Spleen (tissue), 11 donors: ENCODE results near the gene PDCD11. TPM values are rescaled to one million over a fixed set of nuclear protein-coding genes. Genes with fewer than 3 reads are reported as not detected.

Experiments used
- DNase-seq: peaks from one replicate; pipeline ENCODE4 v3.0.0-alpha.2; 2020
- H3K27ac ChIP-seq, 8 donors: fragments of 200-600 bp; sonication (generic) in 7 of 8; 1 replicate in 4 of 8; 2 replicates in 4 of 8; pipeline versions ENCODE4 v1.5.0 to v1.8.0; 2016 to 2021; ENCODE audit warnings: inconsistent platforms in 4 of 8, mild to moderate bottlenecking in 4 of 8, moderate library complexity in 1 of 8
- H3K27me3 ChIP-seq, 7 donors: fragments of 200-600 bp; sonication (generic) in 6 of 7; replicated peaks in 1 of 7; 1 replicate in 4 of 7; 2 replicates in 3 of 7; pipeline versions ENCODE4 v1.5.0 to v1.8.0; 2016 to 2021; ENCODE audit warnings: inconsistent platforms in 3 of 7, mild to moderate bottlenecking in 1 of 7
- H3K36me3 ChIP-seq, 6 donors: fragments of 200-600 bp; sonication (generic) in 5 of 6; 1 replicate in 4 of 6; 2 replicates in 2 of 6; pipeline versions ENCODE4 v1.5.0 to v1.8.0; 2016 to 2021; ENCODE audit warnings: inconsistent platforms in 2 of 6
- H3K4me1 ChIP-seq, 6 donors: fragments of 200-600 bp; sonication (generic) in 5 of 6; 1 replicate in 3 of 6; 2 replicates in 3 of 6; pipeline versions ENCODE4 v1.5.0 to v1.8.0; 2016 to 2021; ENCODE audit warnings: inconsistent platforms in 3 of 6
- H3K4me3 ChIP-seq, 8 donors: fragments of 200-600 bp; sonication (generic) in 7 of 8; 1 replicate in 4 of 8; 2 replicates in 4 of 8; pipeline versions ENCODE4 v1.5.0 to v1.8.0; 2016 to 2021; ENCODE audit warnings: inconsistent platforms in 4 of 8, mild to moderate bottlenecking in 4 of 8, moderate library complexity in 2 of 8
- H3K9me3 ChIP-seq, 8 donors: fragments of 200-600 bp; sonication (generic) in 7 of 8; 1 replicate in 4 of 8; 2 replicates in 4 of 8; pipeline versions ENCODE4 v1.5.0 to v1.8.0; 2016 to 2021; ENCODE audit warnings: inconsistent platforms in 4 of 8
- POLR2A ChIP-seq, 3 donors: fragments of 450-650 bp; IDR thresholded peaks; one replicate each; pipeline ENCODE4 v1.5.1; 2017; ENCODE audit warnings: antibody characterized with exemption in 3 of 3, mild to moderate bottlenecking in 1 of 3
- POLR2AphosphoS5 ChIP-seq, 3 donors: sonication (generic); formaldehyde crosslinking; IDR thresholded peaks; one replicate each; pipeline ENCODE4 v1.5.1; 2017; ENCODE audit warnings: antibody characterized with exemption in 3 of 3
- WGBS, 5 donors: extraction: QIAGEN DNeasy Blood & Tissue Kit in 3 of 5; methylation state at CpG; one replicate each; pipeline versions ENCODE4 v1.1.5 to v1.1.7; 2013 to 2018; 5-methylcytosine and 5-hydroxymethylcytosine counted together
- intact Hi-C: fragments of 100-400 bp; cut with DNase I; formaldehyde crosslinking; loops from one replicate; pipeline ENCODE4 v1.15.0; 2023; ENCODE audit warnings: low total_unique reads
- microRNA-seq, 3 donors: library from miRNA; unstranded; fragments of <30 nt; microRNA quantifications; one replicate each; pipeline versions ENCODE4 to v1.1.0, GENCODE V29; 2019 to 2020
- polyA plus RNA-seq, 3 donors: library from polyadenylated mRNA; stranded (reverse); fragments of 200-250 nt; gene quantifications; one replicate each; pipeline ENCODE4 v1.2.1, GENCODE V29; 2013
- total RNA-seq, 7 donors: library from RNA; depleted of rRNA in 3 of 7; stranded (reverse); fragments of >200 nt in 3 of 7; fragmentation: NEBNext Ultra II Directional in 4 of 7; extraction: Animal tissue kit (Norgen Biotek cat#: 25700) in 4 of 7; gene quantifications; one replicate each; pipeline versions ENCODE4 v1.1.0 to v1.2.1, GENCODE V29; 2016 to 2021
- TF ChIP-seq, protein P1 (sequence below), 11 experiments: fragments of 200-600 bp in 7 of 11; fragments of 450-650 bp in 4 of 11; sonication (generic) in 4 of 11; IDR thresholded peaks in 8 of 11; conservative IDR thresholded peaks in 3 of 11; 1 replicate in 7 of 11; 2 replicates in 4 of 11; pipeline versions ENCODE4 v1.4.0 to v1.8.0; 2016 to 2021; ENCODE audit warnings: antibody characterized with exemption in 11 of 11, inconsistent platforms in 4 of 11, mild to moderate bottlenecking in 1 of 11
- donor health status: healthy with polysubstance abuse.
- donor health status: DM: no; HTN: no; CAD: no; lungs with moderate emphysema.
- donor health status: DM: no; HTN: no; CAD: no.
- donor health status: Bipolar disorder and iron deficiency.
- donor health status: healthy.
- donor health status: DM: no; HTN: no; CAD: no.
- donor health status: DM: yes; HTN: yes; CAD: no.

Gene PDCD11
- total and polyA plus RNA-seq, 10 donors = 13.9 to 41.9 (median 22.7) TPM

DNA sequence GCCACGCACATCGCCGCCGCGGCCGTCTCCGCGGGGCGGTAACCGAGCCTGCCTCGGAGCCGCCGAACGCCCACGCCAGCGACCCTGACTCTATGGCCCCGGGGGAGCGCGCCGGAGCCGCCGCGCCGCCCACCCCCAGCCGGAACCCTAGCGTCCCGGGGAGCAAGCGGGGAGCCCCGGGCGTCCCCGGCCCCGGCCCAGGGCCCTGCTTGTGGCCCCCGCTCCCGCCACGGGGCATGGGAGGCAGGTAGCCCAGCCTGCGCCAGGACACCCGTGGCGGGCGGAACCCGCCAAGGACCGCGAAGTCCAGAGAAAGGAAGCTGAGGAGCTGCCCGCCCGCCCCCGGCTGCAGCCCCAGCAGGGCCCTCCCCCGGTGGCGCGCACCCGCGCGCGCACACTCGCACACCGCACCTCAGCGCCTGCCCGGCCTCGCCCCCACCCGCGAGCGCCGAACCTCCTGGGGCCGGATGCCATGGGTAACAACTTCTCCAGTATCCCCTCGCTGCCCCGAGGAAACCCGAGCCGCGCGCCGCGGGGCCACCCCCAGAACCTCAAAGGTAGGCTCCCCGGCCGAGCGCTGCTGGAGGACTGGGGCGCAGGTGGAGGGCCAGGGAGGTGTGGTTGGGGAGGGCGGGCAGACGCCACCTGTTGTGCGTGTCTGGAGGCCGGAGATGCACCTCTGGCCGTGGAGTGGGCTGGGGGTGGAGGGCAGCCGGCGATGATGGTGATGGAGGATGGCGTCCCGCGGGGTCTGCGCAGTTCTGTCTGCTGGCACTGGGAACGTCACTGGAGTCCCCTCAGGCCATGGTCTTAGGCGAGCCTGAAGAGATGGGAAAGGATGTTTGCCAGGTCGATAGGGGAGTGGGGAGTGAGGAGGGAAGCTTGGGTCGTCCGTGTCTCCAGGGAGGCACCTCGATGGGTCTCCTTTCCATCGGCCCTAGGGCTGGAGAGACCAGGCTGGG lies 97.8 kb downstream of the PDCD11 start:
- no peak overlapping the region for H3K27ac ChIP-seq
- intact Hi-C loops = no loop called here
- peak overlapping the region; percentile 38 to 82 (median 60) for H3K4me3 ChIP-seq
- DNase-seq = peak; percentile 75
- no peak for TF ChIP-seq POLR2A (IDR thresholded peaks at IDR 0.05)
- no peak for TF ChIP-seq POLR2AphosphoS5 (IDR thresholded peaks at IDR 0.05)
- TF ChIP-seq, protein P1, sequence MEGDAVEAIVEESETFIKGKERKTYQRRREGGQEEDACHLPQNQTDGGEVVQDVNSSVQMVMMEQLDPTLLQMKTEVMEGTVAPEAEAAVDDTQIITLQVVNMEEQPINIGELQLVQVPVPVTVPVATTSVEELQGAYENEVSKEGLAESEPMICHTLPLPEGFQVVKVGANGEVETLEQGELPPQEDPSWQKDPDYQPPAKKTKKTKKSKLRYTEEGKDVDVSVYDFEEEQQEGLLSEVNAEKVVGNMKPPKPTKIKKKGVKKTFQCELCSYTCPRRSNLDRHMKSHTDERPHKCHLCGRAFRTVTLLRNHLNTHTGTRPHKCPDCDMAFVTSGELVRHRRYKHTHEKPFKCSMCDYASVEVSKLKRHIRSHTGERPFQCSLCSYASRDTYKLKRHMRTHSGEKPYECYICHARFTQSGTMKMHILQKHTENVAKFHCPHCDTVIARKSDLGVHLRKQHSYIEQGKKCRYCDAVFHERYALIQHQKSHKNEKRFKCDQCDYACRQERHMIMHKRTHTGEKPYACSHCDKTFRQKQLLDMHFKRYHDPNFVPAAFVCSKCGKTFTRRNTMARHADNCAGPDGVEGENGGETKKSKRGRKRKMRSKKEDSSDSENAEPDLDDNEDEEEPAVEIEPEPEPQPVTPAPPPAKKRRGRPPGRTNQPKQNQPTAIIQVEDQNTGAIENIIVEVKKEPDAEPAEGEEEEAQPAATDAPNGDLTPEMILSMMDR (IDR thresholded peaks at IDR 0.05 in 8 of 11, conservative IDR thresholded peaks at IDR 0.05 in 3 of 11) = no peak
- 1 to 19% (median 3%) methylated on average over 13 to 92 of the region's 92 CpGs for WGBS, 5 donors
- H3K9me3 ChIP-seq = no peaks in the 10 kb centered on the region
- H3K27me3 ChIP-seq = peaks cover 0 to 55% (median 27%) of the 10 kb centered on the region in 7 donors
- no peaks in the 10 kb centered on the region for H3K36me3 ChIP-seq
- H3K4me1 ChIP-seq = peaks cover 7 to 40% (median 24%) of the 10 kb centered on the region in 6 donors

DNA sequence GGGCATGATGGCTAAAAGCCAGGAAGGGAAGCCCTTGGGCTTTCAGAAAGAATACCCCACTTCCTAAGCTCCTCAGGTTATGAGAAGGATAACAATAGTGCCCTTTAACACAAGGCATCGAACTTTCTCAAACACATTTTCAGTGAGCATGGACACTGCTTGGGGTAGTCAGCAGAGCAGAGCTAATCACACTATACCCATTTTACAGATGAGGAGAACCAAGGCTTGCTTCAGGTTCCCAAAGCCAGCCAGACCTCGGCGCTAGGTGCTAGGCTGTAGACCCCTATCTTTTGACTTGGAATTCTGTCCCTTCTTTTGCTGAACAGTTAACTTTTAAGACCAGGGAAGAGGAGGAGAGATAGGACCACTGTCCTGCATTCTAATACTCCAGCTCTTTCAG lies 98.9 kb downstream of the PDCD11 start:
- H3K4me3 ChIP-seq = no peak overlapping the region
- intact Hi-C loops = no loop called here
- 84 to 90% (median 87%) methylated on average over 3 of the region's 3 CpGs for WGBS, 5 donors
- H3K27ac ChIP-seq = no peak overlapping the region
- H3K9me3 ChIP-seq = no peaks in the 10 kb centered on the region
- TF ChIP-seq, protein P1 (IDR thresholded peaks at IDR 0.05 in 8 of 11, conservative IDR thresholded peaks at IDR 0.05 in 3 of 11) = no peak
- no peak for TF ChIP-seq POLR2A (IDR thresholded peaks at IDR 0.05)
- no peaks in the 10 kb centered on the region for H3K36me3 ChIP-seq
- peaks cover 7 to 38% (median 24%) of the 10 kb centered on the region in 6 donors for H3K4me1 ChIP-seq
- H3K27me3 ChIP-seq = peaks cover 0 to 64% (median 27%) of the 10 kb centered on the region in 7 donors
- no peak for DNase-seq

Small RNA genes within 50 kb of the gene (microRNA-seq; reads per million reads assigned to microRNA genes)
- 1,284 to 1,468 (median 1,285) reads per million in 3 donors for gene MIR1307

Other genes with a start within 250 kb of the PDCD11 start
- gene NT5C2, start 203.4 kb upstream of the PDCD11 start, total RNA-seq = 100 to 1,000 TPM in 2 of 7 donors, 10 to 100 TPM in 5; 83.6 to 115 (median 96.8) TPM
- 10 to 100 TPM; 21.7 to 32.6 (median 24.5) TPM for gene NT5C2, start 203.4 kb upstream of the PDCD11 start, polyA plus RNA-seq
- gene RPEL1, start 150.7 kb upstream of the PDCD11 start, total RNA-seq = under 1 TPM in 1 of 7 donors, not detected in 6; 0.23 TPM
- not detected for gene RPEL1, start 150.7 kb upstream of the PDCD11 start, polyA plus RNA-seq
- not detected for gene INA, start 119.5 kb upstream of the PDCD11 start, total RNA-seq
- gene INA, start 119.5 kb upstream of the PDCD11 start, polyA plus RNA-seq = under 1 TPM; 0.02 to 0.09 (median 0.03) TPM
- gene PCGF6, start 45.5 kb upstream of the PDCD11 start, total RNA-seq = 10 to 100 TPM in 3 of 7 donors, 1 to 10 TPM in 4; 7.1 to 11.3 (median 9.2) TPM
- 1 to 10 TPM; 6.0 to 7.2 (median 6.8) TPM for gene PCGF6, start 45.5 kb upstream of the PDCD11 start, polyA plus RNA-seq
- 1 to 10 TPM; 4.0 to 7.7 (median 4.7) TPM for gene TAF5, start 28.6 kb upstream of the PDCD11 start, total RNA-seq
- gene TAF5, start 28.6 kb upstream of the PDCD11 start, polyA plus RNA-seq = 1 to 10 TPM; 2.3 to 2.9 (median 2.5) TPM
- gene ATP5MK, start 151 bp upstream of the PDCD11 start, total RNA-seq = 100 to 1,000 TPM; 111 to 244 (median 137) TPM
- 100 to 1,000 TPM; 423 to 528 (median 519) TPM for gene ATP5MK, start 151 bp upstream of the PDCD11 start, polyA plus RNA-seq
- gene CALHM2, start 55.7 kb downstream of the PDCD11 start, total RNA-seq = 10 to 100 TPM; 36.8 to 91.6 (median 68.6) TPM
- 10 to 100 TPM; 12.6 to 40.4 (median 23.3) TPM for gene CALHM2, start 55.7 kb downstream of the PDCD11 start, polyA plus RNA-seq
- under 1 TPM in 1 of 7 donors, not detected in 6; 0.52 TPM for gene CALHM1, start 62.3 kb downstream of the PDCD11 start, total RNA-seq
- under 1 TPM in 2 of 3 donors, not detected in 1; 0.04 to 0.10 TPM for gene CALHM1, start 62.3 kb downstream of the PDCD11 start, polyA plus RNA-seq
- not detected for gene CALHM3, start 82.6 kb downstream of the PDCD11 start, total RNA-seq
- gene CALHM3, start 82.6 kb downstream of the PDCD11 start, polyA plus RNA-seq = under 1 TPM in 1 of 3 donors, not detected in 2; 0.03 TPM
- 1 to 10 TPM in 6 of 7 donors, under 1 TPM in 1; 0.43 to 3.6 (median 2.4) TPM for gene NEURL1, start 97.1 kb downstream of the PDCD11 start, total RNA-seq
- 1 to 10 TPM in 2 of 3 donors, under 1 TPM in 1; 0.76 to 2.9 (median 1.4) TPM for gene NEURL1, start 97.1 kb downstream of the PDCD11 start, polyA plus RNA-seq